GM12891 (cell line): ENCODE data around the gene FGF19.

ENCODE experiments used
- POLR2A ChIP-seq: IDR thresholded peaks from 2 replicates; pipeline ENCODE4 v1.6.1; 2011; ENCODE audit warnings: low read depth, low read length, control low read depth
- POLR2AphosphoS5 ChIP-seq: IDR thresholded peaks from 2 replicates; pipeline ENCODE4 v1.6.1; 2011; ENCODE audit warnings: low read depth, low read length, control low read depth
- SPI1 ChIP-seq: IDR thresholded peaks from 2 replicates; pipeline ENCODE4 v1.6.1; 2011; ENCODE audit warnings: low read depth, low read length, control low read depth

DNA sequence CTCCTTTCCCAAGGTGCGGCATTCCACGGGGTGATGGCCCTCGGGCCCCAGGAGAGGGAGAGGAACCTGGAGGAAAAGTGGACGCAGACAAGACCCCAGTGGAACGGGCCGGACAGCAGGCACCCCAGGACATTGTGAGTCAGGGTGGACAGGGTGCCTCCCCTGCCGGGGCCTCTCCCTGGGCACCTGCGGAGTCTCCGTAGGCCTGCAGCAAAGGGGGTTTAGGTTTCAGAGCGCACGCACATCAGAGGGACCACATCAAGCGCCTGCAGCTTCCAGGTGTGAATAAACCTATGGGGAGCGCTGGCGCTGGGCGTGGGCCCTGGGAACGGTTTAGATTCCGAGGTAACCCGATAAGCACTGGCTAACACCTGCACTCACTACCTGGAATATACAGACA is 22.7 kb upstream of the FGF19 start:
- TF ChIP-seq POLR2A (no peak), POLR2AphosphoS5 (no peak), SPI1 (no peak)
